ENCODE results near the gene RTP3.
"Not testable (repeated sequence)": the region's sequence is repeated elsewhere in the genome, so short reads cannot be mapped to it uniquely, and the experiment has no call there.

Gene RTP3

DNA sequence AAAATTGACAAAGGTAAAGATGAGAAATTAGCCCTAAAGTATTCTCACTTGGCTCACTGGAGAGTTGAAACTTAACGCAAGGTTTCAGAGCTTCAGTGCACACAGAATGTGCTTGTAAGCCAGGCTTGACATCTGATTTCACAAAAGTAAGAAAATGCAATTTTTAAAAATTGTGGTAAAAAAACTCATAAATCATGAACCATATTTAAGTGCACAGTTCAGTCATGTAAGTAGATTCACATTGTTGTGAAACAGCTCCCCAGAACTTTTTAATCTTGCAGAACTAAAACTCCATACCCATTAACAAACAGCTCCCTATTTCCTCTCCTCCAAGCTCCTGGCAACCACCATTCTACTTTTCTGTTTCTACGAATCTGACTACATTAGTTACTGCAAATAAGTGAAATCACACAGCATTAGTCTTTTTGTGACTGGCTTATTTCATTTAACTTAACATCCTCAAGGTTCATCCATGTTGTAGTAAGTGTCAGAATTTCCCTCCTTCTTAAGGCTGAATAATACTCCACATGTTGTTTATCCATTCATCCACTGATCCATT, 14.5 kb downstream of the RTP3 start:
- no peak for FAIRE-seq
- DNase-seq (ENCODE audit: extremely low spot score, insufficient read length, low read depth): no peak

DNA sequence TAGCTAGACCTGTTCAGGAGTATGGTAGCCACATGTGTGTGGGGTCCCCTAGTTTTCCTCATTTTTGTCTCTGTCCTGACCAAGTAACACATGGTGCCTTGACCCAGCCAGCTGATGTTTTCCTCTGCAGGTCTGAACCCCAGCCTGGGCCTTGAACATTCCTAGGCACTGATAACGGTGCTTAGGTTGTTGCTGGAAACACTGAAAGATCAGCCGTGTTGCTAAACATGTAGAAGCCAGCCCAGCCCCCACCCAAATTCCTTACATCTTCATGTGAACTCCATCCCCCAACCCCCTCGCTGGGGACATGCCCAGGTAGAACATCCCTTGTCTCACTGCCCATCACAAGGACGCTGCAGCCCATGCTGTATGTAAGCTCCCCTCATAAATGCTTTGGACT, 18.7 kb downstream of the RTP3 start:
- FAIRE-seq (no peak), DNase-seq (ENCODE audit: extremely low spot score, insufficient read length, low read depth) (no peak)

DNA sequence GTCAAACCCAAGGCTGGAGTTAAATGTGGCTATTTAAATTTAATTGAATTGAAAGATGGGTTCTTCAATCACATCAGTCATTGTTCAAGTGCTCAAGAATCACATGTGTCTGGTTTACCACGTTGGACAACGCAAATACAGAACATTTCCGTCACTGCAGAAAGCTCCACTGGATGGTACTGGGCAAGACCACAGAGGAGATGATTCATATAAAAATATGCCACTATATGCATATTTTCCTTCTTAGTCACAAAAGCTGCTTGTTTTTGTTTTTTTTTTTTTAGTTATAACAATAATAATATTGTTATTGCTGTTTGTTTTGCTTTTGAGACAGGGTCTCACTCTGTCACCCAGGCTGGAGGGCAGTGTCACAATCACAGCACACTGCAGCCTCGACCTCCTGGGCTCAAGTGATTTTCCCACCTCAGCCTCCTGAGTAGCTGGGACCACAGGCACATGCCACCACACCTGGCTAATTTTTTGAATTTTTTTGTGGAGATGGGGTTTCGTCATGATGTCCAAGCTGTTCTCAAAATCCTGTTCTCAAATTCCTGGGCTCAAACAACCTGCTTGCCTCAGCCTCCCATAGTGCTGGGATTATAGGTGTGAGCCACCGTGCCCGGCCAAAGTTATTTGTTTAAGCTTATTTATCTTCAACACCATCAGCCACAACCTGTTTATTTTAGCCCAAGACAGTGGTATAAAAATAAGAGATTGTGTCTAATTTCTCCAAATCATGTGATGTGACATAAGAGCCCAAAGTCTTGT, 19.4 kb downstream of the RTP3 start:
- DNase-seq (ENCODE audit: extremely low spot score, insufficient read length, low read depth) (no peak), FAIRE-seq (no peak)

DNA sequence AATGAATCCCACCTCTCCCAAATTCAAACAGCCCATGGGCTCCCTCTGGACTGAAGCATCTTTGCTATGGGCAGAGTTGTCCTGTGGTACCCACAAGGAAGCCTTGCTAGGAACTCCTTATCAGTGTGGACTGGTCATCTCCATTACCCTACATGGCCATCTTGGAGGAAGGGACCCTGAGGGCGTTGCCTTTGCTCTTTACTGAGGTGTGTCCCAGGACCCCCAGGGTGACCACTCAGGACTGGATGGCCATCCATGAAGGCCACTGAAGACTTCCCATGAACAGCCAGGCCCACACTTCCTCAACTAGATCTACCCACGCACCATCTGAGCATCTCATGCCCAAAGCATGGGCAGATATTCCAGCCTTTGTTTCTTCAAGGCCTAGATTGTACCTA, 20.0 kb downstream of the RTP3 start:
- no peak for FAIRE-seq
- DNase-seq (ENCODE audit: extremely low spot score, insufficient read length, low read depth): no peak

DNA sequence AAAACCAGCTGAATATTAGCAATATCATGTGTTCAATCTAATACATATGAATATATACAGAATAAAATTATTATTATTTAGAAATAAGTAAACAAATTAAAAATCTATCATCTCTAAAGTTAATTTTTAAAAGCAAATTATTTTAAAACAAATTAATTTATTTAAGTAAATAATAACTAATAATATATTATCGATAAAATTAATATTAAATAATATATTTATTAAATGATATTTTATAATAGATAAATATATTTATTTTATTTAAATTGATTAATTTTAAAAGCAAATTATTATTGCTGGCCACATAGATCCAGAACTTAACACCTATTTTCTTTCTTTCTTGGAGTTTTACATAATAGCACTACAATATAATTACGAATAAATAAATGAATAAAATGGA, 22.2 kb downstream of the RTP3 start:
- FAIRE-seq (no peak), DNase-seq (ENCODE audit: extremely low spot score, insufficient read length, low read depth) (no peak)

DNA sequence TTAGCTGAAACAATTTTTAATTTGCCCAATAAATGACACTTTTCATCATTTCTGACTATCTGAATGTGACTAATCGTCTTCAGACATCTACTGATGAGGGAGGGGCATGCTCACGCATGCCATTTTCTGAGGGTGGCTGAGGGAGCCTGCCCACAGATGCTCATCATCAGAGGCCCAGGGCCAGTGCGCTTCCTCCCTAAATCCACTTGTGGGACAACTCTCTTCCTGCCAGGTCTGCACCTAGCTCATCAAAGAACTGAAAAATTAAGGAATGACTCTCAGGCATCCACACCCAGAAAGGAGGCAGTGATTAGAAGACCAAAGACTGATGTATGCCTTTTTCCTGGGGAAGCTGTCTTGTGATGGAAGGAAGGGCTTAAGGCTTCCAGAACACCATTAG, 22.8 kb downstream of the RTP3 start:
- no peak for DNase-seq (ENCODE audit: extremely low spot score, insufficient read length, low read depth)
- FAIRE-seq: no peak

DNA sequence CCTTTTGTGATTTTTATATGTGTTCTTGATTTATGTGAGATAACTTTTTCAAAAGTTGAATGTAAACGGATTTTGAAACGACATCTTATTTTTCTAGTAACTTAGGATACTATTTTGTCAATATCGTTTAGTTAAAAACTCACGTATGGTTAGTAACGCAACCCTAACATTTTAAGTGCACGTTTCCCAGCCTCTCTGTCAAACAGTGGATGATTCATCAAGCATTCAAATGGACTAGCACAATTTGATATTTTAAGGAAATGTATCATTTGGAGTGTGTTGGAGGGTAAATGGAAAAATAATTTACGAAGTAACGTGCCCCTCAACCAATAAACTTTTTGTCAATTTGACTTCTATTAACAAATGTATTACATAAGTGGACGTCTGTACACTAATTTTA, 23.3 kb downstream of the RTP3 start:
- no peak for DNase-seq (ENCODE audit: extremely low spot score, insufficient read length, low read depth)
- FAIRE-seq: no peak

DNA sequence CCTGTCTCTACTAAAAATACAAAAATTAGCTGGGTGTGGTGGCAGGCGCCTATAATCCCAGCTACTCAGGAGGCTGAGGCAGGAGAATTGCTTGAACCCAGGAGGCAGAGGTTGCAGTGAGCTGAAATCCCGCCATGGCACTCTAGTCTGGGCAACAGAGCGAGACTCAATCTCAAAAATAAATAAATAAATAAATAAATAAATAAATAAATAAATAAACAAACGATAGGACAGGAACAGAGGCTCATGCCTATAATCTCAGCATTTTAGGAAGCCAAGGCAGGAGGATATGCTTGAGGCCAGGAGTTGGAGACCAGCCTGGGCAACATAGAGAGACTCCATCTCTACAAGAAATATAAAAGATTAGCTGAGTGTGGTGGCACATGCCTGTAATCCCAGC, 24.4 kb downstream of the RTP3 start:
- not testable (repeated sequence) for DNase-seq (ENCODE audit: extremely low spot score, insufficient read length, low read depth); FAIRE-seq

DNA sequence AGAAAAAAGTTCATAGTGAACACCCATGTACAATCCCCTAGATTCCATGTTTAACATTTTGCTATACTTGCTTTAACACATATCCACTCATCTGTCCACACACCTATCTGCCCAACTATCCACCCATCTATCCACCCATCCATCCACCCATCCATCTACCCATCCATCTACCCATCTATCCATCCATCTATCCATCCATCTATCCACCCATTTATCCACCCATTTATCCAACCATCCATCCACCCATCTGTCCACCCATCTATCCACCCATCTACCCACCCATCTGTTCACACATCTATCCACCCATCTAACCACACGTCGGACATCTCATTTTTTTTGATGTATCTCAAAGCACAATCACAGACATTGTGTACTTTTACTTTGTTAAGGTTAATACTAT, 25.8 kb downstream of the RTP3 start:
- DNase-seq (ENCODE audit: extremely low spot score, insufficient read length, low read depth): no peak
- FAIRE-seq: no peak

DNA sequence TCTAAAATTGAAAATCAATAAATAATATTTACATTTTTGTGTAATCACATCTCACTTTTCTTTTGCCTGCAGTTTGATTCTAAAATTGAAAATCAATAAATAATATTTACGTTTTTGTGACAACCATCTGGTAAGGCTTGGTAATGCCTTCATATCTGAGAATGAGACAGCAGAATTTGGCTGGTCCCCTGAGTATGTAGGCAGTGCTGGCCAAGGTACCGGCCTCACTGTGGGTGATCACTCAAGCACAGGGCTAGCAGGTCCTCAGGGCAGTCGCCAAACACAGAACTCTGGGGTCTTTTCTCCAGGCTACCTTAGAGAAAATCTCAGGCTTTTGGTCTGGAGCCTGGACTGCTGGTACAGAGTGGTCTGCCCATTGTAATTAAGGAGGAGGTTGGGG, 26.2 kb downstream of the RTP3 start:
- no peak for FAIRE-seq

DNA sequence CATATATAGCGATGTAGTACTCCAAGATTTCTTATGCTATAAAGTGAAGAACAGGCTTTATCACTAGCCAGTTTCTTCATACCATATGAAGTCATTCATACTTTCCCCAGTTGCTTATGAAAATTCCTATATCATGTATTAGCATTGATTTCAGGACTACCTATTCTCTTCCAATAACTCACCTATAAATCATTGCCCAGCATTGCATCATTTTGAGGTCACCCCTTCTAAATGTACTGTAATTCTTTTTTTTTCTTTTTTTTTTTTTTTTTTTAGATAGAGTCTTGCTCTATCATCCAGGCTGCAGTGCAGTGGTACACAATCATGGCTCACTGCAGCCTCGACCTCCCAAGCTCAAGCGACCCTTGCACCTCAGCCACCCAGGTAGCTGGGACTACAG, 27.1 kb downstream of the RTP3 start:
- DNase-seq (ENCODE audit: extremely low spot score, insufficient read length, low read depth) (no peak), FAIRE-seq (no peak)

More for the DNA sequence above, 26.2 kb downstream of the RTP3 start:
- no peak for DNase-seq (ENCODE audit: extremely low spot score, insufficient read length, low read depth)

DNA sequence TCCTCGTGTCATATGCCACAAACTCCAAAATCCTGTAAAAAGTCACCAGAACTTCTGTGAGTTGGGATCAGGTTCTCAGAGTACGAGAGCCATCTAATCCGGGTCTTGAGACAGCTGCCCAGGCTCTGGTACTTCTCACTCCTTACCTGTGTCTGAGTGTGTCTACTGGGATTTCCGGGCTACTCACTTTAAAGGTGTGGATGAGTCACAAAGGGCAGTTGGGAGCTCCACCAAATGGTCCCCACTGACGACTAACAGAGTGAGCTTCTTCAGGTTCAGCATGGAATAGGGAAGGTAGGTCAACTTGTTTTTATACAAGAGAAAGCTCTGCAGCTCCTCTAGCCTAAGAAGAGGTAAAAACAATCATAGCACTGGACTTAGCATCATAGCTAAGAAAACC, 29.5 kb downstream of the RTP3 start:
- FAIRE-seq: no peak
- no peak for DNase-seq (ENCODE audit: extremely low spot score, insufficient read length, low read depth)

DNA sequence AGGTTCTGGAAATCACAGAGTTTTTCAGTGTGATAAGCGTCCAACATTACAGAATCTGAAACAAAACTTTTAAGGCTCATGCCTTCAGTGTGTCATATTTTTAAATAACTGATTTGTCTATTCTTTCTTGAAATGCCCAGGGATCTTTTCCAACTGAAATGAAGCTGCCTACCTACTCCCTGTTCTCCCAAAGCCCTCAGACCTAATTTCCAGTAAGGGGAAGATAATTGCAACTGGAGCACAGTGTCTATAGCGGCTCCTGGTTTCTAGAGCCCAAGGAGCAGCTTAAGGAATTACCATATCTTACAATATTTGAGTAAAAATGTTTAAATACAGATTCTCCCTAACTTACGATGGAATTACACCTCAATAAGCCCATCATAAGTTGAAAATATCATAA, 35.3 kb downstream of the RTP3 start:
- DNase-seq (ENCODE audit: extremely low spot score, insufficient read length, low read depth): no peak
- no peak for FAIRE-seq

DNA sequence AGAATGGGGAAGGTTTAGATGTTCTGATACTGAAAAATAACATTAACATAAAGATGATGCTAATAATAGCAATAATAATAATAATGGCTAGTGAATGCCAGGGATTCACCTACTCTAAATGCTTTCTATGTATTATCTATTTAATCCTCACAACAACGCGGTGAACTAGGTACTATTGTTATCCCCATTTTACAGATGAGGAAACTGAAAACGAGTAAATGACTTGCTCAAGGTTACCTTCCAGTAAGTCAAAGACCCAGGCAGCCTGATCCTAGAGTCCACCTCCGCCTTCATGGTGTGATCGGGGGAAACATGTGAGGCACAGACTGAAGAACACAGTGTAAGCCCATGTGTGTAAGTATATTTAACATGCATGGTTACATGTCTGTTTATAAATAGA, 38.0 kb downstream of the RTP3 start:
- FAIRE-seq: no peak
- DNase-seq (ENCODE audit: extremely low spot score, insufficient read length, low read depth): no peak

DNA sequence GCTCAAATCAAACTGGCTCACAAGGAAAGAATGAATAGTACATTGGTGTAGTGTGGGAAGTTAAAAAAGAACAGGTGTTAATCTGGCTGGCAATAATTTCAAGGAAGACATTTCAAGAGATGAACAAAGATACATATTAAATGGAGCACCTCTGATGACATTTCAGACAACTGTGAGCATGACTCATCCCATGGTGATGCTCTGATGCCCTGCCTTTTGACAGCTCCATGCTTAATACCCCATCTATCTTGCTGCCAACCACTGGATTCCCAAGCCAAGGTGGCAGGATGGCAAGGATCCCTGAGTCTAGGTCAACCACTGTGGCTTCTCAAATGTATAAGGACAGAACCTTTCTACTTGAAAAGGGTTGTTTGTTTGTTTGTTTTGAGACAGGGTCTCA, 39.0 kb downstream of the RTP3 start:
- no peak for FAIRE-seq
- DNase-seq (ENCODE audit: extremely low spot score, insufficient read length, low read depth): no peak

DNA sequence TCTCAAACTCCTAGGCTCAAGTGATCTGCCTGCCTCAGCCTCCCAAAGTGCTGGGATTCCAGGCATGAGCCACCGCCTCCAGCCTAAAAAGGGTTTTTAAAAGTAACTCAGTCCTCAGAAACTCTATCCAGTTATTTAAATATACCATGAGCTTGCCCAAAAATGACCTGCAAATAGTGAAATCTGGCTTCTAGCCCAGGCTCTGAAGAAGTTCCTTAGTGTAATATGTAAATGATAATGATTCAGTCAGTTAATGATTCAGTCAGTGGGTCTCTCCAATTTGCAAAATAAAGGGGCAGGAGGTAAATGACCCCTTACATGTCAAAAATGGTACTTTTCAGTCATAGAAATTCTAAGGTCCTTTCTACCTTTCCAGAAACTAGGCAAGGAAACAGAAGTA, 39.5 kb downstream of the RTP3 start:
- no peak for FAIRE-seq
- no peak for DNase-seq (ENCODE audit: extremely low spot score, insufficient read length, low read depth)

DNA sequence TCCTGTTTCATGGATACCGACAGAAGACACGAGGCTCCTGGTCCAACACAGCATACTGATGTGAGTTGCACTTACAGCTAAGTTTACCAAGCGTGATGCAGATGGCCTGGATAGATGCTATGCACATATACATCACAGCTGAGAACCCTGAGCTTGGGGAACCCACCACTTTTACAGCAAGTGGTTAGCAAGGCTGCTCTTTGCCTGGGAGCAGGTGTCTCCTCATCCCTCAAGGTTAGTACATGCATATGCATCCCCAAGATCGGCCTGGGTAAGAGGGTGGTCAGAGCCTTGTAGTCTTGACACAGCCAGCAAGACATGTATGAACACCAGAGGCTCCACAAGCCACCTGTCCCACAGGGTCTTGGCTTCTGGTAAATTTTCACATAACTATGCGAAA, 40.0 kb downstream of the RTP3 start:
- no peak for DNase-seq (ENCODE audit: extremely low spot score, insufficient read length, low read depth)

DNA sequence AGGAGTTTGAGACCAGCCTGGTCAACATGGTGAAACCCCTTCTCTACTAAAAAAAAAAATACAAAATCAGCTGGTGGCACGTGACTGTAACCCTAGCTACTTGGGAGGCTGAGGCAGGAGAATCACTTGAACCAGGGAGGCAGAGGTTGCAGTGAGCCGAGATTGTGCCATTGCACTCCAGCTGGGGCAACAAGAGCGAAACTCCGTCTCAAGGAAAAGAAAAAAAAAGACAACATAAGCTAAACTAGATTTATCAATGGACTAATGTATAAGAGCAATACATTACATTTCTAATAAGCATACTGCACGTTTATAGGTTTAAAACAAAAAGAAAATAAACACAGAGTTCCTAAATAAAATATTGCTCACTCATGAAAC, 40.6 kb downstream of the RTP3 start:
- not testable (repeated sequence) for FAIRE-seq; DNase-seq (ENCODE audit: extremely low spot score, insufficient read length, low read depth)

More for the DNA sequence above, 40.0 kb downstream of the RTP3 start:
- FAIRE-seq: peak; percentile 58

DNA sequence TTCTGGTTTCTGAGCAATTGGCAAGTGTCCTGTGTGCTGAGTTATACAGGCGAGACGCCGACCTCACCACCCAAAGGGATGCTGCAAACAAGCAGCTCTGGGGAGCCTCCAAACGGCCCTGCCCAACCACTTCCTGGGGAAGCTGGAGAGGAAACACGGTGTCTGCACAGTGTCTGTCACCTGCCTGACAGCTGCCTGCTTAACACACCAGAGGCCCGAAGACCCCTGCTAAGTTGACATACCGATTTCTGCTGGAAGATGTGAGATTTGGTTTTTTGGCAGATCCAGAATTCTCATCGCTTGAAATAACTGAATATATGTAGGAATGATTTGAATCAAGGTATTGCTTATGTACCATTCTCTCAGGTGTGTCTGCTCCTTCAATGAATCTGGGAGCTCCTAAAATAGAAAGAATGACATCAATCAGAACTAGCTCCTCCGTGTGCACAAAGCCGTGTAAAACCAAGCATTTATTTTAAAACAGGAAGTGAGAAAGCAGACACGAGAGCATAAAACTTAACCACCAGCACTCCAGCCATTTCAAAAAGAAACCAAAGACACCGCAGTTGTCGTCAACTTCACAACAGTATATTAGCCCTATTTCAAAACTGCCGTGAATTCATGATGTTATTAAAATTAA, 41.1 kb downstream of the RTP3 start:
- peak; percentile 98 for FAIRE-seq

DNA sequence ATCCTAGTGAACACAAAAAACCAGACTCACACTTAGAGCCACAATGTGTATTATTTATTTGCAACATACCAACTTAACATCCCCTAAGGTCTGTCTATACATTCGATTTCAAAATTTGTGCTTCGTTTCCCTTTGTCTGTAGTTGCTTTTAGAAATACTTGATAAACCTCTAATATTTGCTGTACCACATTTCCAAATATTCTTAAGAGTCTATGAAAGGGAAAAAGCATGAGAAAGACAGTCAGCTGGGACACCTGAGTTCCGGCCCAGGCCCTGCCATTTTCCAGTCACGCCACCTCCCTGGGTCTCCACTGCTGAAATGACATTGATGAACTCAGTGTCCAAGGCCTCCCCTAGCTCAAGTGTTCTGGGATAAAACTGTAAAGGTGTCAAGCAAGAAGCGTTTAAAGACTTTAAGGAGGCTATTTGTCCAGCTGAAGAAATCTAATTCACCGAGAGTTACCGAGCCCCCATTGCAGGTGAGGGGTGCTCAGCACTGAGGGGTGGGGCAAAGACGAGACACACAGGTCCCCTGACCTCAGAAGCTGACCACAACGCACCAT, 41.7 kb downstream of the RTP3 start:
- DNase-seq (ENCODE audit: extremely low spot score, insufficient read length, low read depth) (no peak), FAIRE-seq (no peak)

More for the DNA sequence above, 41.1 kb downstream of the RTP3 start:
- DNase-seq (ENCODE audit: extremely low spot score, insufficient read length, low read depth): peak; percentile 55

DNA sequence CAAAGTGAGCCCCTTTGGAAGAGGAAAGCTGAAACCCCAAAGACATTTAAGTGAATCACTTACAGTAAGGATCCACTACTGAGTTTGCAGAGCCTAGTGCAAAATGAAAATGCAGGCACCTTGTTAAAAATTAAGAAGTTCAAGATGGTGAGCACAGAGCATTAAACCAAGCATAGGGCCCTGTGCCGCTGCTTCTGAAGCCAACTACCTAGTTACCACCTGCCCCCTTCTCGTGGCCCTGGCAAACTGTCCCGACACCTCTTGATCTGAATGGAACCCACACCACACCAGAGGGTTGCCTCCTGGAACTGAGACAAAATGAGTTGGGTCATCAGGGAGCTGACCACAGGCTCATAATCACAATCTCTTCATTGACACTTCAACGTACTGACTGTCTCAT, 42.8 kb downstream of the RTP3 start:
- FAIRE-seq: no peak
- no peak for DNase-seq (ENCODE audit: extremely low spot score, insufficient read length, low read depth)
